ENCODE measurements around the gene FAM3C. TPM values are rescaled to one million over a fixed set of nuclear protein-coding genes. Genes with fewer than 3 reads are reported as not detected.

The FAM3C gene
- total and polyA plus RNA-seq, 10 of the 15 experiments (the other 5 are each of a cell fraction or from before 2014, with no cell fraction given) = 11.0 to 110 (median 27.8) TPM

DNA sequence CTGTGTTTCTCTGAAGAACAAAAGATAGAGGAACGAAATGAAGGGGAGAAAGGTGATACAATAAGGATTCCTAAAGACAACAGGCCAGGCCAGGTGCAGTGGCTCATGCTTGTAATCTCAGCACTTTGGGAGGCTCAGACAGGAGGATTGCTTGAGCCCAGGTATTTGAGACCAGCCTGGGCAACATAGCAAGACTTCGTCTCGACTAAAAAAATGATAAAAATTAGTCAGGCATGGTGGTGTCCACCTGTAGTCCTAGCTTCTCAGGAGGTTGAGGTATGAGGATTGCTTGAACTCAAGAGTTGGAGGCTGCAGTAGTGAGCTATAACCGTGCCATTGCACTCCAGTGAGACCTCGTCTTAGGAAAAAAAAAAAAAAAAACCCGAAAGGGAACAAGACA is 41.4 kb upstream of the FAM3C start:
- BruUV-seq (replicated peaks) = no TSS peak
- no peak for DNase-seq (ENCODE audit: low read depth, low spot score)
- in situ Hi-C loops (cut with MboI) = no loop called here

More for the DNA sequence above, 41.4 kb upstream of the FAM3C start:
- WGBS (ENCODE audit: insufficient coverage, insufficient replicate concordance, low lambda C conversion rate, missing lambda C conversion rate) = 87% methylated on average over 4 of the region's 6 CpGs
- Histone ChIP-seq H3K9me3 (replicated peaks; ENCODE audit: control insufficient read depth, insufficient read depth, low read length) (no peaks in the 10 kb centered on the region), H3K36me3 (ENCODE audit: control insufficient read depth in 2 of 2, insufficient read depth in 2 of 2, low read length in 1 of 2) (no peaks in the 10 kb centered on the region), H3K4me2 (ENCODE audit: control insufficient read depth, insufficient read depth) (no peak overlapping the region), H3K79me2 (ENCODE audit: control insufficient read depth, insufficient read depth, low read length) (no peaks in the 10 kb centered on the region), H2AFZ (ENCODE audit: control insufficient read depth, low read depth, low read length) (no peak overlapping the region), H3K27me3 (replicated peaks in 1 of 2; ENCODE audit: control insufficient read depth in 2 of 2, insufficient read depth in 2 of 2, low read length in 1 of 2) (no peaks in the 10 kb centered on the region), H3K27ac (ENCODE audit: control insufficient read depth, insufficient read depth) (no peak overlapping the region), H3K4me1 (ENCODE audit: control insufficient read depth, insufficient read depth, low read length) (peaks cover 23% of the 10 kb centered on the region), H3K4me3 (no peak overlapping the region), H4K20me1 (ENCODE audit: control insufficient read depth, insufficient read depth) (no peaks in the 10 kb centered on the region), H3K9ac (ENCODE audit: control insufficient read depth, insufficient read depth, low read length) (no peak overlapping the region)
- ChIA-PET SMC1A (ENCODE audit: uncharacterized antibody, unreplicated experiment) (interaction anchor here (0.6 to 3.9 kb wide), 14 partner anchors 11 to 109 kb away, joined by 3 to 28 read pairs (median 6); partner anchors contain the start of gene FAM3C), RAD21 (ENCODE audit: unreplicated experiment) (interaction anchor here (0.6 to 2.8 kb wide), 8 partner anchors 14 to 498 kb away, joined by 3 to 22 read pairs (median 6); partner anchors contain the start of gene FAM3C), CTCF (interaction anchor here (0.6 to 2.9 kb wide), 8 partner anchors 12 to 123 kb away, joined by 3 to 13 read pairs (median 4); partner anchors contain the start of gene FAM3C), POLR2A (interaction anchor here (0.6 to 1.3 kb wide), 8 partner anchors 8 to 92 kb away, joined by 3 to 6 read pairs (median 3); partner anchors contain the start of gene FAM3C)
- ATAC-seq = no peak
- TF ChIP-seq ATF7 (IDR thresholded peaks at IDR 0.05; ENCODE audit: low read depth) = no peak
- TF ChIP-seq MTA3 (IDR thresholded peaks at IDR 0.05; ENCODE audit: borderline replicate concordance, low read length) = no peak
- TF ChIP-seq CBX3 (IDR thresholded peaks at IDR 0.05; ENCODE audit: borderline replicate concordance, low read depth) = no peak
- no peak for TF ChIP-seq EZH2 (IDR thresholded peaks at IDR 0.05; ENCODE audit: borderline replicate concordance, control insufficient read depth, low read depth, low read length)
- no peak for TF ChIP-seq NFIC (IDR thresholded peaks at IDR 0.05; ENCODE audit: low read depth, low read length)
- TF ChIP-seq HDGF (IDR thresholded peaks at IDR 0.05) = no peak
- no peak for TF ChIP-seq HCFC1 (IDR thresholded peaks at IDR 0.05; ENCODE audit: low read length)
- TF ChIP-seq MEF2A (IDR thresholded peaks at IDR 0.05; ENCODE audit: insufficient read depth, low read depth, low read length) = no peak
- TF ChIP-seq, protein P1, sequence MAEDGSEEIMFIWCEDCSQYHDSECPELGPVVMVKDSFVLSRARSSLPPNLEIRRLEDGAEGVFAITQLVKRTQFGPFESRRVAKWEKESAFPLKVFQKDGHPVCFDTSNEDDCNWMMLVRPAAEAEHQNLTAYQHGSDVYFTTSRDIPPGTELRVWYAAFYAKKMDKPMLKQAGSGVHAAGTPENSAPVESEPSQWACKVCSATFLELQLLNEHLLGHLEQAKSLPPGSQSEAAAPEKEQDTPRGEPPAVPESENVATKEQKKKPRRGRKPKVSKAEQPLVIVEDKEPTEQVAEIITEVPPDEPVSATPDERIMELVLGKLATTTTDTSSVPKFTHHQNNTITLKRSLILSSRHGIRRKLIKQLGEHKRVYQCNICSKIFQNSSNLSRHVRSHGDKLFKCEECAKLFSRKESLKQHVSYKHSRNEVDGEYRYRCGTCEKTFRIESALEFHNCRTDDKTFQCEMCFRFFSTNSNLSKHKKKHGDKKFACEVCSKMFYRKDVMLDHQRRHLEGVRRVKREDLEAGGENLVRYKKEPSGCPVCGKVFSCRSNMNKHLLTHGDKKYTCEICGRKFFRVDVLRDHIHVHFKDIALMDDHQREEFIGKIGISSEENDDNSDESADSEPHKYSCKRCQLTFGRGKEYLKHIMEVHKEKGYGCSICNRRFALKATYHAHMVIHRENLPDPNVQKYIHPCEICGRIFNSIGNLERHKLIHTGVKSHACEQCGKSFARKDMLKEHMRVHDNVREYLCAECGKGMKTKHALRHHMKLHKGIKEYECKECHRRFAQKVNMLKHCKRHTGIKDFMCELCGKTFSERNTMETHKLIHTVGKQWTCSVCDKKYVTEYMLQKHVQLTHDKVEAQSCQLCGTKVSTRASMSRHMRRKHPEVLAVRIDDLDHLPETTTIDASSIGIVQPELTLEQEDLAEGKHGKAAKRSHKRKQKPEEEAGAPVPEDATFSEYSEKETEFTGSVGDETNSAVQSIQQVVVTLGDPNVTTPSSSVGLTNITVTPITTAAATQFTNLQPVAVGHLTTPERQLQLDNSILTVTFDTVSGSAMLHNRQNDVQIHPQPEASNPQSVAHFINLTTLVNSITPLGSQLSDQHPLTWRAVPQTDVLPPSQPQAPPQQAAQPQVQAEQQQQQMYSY (CRISPR knock-in tag; IDR thresholded peaks at IDR 0.05) = no peak
- TF ChIP-seq, protein P2, sequence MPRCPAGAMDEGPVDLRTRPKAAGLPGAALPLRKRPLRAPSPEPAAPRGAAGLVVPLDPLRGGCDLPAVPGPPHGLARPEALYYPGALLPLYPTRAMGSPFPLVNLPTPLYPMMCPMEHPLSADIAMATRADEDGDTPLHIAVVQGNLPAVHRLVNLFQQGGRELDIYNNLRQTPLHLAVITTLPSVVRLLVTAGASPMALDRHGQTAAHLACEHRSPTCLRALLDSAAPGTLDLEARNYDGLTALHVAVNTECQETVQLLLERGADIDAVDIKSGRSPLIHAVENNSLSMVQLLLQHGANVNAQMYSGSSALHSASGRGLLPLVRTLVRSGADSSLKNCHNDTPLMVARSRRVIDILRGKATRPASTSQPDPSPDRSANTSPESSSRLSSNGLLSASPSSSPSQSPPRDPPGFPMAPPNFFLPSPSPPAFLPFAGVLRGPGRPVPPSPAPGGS (IDR thresholded peaks at IDR 0.05; ENCODE audit: borderline replicate concordance, insufficient read depth, low read depth, low read length, poor library complexity, severe bottlenecking) = no peak
- TF ChIP-seq FOXM1 (IDR thresholded peaks at IDR 0.05; ENCODE audit: low read depth, low read length) = no peak
- no peak for TF ChIP-seq POU2F2 (IDR thresholded peaks at IDR 0.05; ENCODE audit: borderline replicate concordance, low read depth, low read length)
- TF ChIP-seq, protein P3, sequence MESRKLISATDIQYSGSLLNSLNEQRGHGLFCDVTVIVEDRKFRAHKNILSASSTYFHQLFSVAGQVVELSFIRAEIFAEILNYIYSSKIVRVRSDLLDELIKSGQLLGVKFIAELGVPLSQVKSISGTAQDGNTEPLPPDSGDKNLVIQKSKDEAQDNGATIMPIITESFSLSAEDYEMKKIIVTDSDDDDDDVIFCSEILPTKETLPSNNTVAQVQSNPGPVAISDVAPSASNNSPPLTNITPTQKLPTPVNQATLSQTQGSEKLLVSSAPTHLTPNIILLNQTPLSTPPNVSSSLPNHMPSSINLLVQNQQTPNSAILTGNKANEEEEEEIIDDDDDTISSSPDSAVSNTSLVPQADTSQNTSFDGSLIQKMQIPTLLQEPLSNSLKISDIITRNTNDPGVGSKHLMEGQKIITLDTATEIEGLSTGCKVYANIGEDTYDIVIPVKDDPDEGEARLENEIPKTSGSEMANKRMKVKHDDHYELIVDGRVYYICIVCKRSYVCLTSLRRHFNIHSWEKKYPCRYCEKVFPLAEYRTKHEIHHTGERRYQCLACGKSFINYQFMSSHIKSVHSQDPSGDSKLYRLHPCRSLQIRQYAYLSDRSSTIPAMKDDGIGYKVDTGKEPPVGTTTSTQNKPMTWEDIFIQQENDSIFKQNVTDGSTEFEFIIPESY (IDR thresholded peaks at IDR 0.05) = no peak
- TF ChIP-seq ZNF207 (IDR thresholded peaks at IDR 0.05; ENCODE audit: borderline replicate concordance) = no peak
- no peak for TF ChIP-seq BCL11A (IDR thresholded peaks at IDR 0.05; ENCODE audit: low read depth, low read length)
- no peak for FAIRE-seq
- intact Hi-C loops (cut with micrococcal nuclease; ENCODE audit: unreplicated experiment) = no loop called here

Measured in GM12878 (cell line).